CD4-positive, alpha-beta T cell treated with Interleukin-2 at 100 ng/mL for 4 hours (primary cell): ENCODE data around the gene TC2N.
"Not testable (repeated sequence)": the region's sequence is repeated elsewhere in the genome, so short reads cannot be mapped to it uniquely, and the experiment has no call there.

Experiments used
- DNase-seq: peaks from one replicate; pipeline ENCODE4 v3.0.0-alpha.2; 2020; ENCODE audit warnings: low spot score

TC2N gene

DNA sequence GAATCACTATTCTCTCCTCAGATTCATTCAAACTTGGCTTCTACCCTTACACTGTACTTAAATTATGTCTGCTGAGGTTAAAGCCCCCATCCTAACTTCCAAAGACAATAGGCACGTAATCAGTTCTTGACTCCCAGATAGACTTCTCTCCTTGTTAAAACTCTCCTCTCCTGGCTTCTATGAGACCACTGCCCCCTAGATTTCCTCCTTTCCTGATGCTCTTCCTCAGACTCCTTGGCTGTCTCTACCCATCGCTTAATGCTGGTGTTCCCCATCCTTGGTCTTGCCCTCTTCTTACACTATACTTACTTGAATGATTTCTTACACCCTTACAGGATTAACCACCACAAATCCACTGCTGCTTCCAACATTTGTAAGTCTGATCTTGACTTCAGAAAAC lies 32.8 kb downstream of the TC2N start:
- DNase-seq: no peak

DNA sequence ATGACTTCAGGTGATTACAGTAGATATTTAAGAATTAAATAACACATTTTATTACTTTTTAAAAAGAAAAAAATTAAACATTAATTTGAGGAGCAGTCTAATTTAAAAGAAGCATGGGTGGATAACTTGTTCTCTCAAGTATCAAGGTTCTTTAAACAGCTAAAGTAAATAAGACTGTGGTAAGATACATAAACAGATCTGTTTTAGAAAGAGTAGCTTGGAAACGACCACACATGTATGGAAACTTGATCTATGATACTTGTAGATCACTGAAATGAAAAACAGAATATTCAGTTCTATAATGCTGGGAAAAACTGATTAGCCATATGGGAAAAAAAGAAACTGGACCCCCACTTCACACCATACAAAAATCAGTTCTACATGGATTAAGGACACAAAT lies 36.0 kb downstream of the TC2N start:
- no peak for DNase-seq

DNA sequence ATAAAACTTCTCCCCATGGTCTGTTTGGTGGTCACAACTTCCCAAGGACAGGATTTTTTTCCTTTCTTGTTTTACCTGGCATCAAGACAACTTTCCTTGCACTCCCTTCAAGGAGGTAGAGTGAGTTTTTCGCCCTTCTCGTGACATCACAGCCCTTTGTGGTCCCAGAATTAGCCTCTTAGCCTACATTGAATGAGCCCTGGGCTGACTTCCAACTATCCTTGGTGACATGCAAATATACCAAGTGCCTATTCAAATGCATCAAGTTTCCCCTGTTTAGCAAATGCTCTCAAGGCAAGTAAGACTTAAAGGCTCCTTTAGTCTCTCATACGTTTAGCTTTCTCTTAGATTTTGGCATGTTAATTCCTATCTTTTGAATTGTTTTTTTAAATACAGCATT lies 36.6 kb downstream of the TC2N start:
- no peak for DNase-seq

DNA sequence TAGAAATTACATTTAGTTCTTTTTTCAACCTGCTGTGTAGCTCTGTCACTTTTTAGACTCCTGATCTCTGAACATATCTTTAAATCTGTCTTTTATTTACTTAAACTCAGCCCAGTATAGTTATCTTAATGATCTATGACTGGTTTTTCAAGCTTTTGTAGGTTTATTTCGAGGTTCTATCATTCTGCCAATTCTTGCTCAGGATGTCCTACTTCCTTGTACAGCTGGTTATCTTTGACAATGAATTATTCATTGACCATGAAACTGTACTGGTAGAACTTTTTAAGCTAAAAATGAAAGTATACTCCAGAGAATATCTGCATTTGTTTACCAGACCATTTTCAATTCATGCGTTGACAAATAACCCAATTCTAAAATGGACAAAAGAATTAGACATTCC lies 37.8 kb downstream of the TC2N start:
- DNase-seq: no peak

DNA sequence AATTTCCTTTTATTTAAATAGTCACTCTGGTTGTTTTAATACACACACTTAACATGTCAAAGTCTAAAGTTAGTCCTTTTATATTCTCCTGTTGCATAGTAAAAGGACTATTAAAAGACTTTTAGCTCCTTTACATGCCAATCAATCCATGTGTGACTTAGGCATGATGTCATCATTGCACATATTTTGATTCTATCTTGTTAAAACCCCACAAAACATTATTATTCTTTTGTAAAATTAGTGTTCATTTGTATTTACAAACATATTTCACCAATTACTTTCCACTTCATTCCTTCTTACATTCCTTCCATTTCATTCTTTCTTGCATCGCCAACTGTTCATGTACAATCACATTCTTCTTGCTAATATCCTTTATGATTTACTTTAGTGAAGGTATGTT lies 39.6 kb downstream of the TC2N start:
- no peak for DNase-seq

DNA sequence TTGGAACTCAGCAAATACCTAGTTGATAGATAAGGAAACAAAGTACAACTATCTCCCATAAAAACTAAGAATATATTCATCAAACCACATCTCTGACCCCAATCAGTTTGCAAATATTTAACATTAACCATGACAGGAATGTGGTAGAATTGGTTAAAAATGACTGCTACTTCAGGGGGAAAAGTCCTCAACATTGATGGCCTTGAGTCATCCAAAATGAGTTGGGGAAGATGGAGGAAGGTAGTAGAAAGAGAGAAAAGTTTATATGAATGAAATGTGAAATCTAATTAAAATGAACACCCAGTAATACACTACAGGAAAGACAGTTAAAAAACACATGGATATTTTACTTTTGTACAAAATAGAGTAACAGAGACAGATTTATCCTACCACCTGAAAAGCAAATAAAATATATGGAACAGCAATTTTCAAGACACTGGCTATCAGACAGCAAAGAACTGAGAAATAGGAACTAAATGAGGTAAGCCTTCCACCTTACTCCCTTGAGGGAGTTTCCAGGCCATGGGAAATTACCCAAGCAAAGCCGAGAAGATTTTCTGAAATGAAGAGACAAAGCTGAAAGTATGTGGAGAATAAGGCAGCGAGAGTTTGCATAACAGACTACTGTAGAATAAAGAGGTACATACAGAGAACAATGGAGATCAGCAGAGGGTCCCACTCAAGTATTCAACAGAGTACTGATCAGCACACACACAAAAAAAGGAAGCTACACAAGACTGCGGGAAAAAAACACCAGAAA lies 49.6 kb downstream of the TC2N start:
- peak; percentile 30 for DNase-seq

DNA sequence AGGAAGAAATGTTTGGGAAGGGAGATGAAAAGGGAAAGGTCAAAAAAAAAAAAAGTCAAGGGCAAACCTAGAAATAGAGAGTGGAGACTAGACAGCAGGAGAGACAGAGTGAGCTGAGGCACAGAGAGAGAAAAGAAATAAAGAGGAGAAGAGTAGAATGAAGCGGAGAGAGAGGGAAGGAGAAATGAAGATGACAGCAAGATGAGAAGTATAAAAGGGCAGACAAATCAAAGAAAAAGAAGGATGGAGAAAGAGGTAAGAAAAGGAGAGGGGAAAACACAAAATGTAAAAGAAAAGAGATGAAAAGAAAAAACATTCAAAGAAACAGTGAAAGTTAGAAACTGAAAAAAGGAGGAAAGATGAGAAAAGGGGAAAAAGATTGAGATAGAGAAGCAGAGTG lies 53.0 kb downstream of the TC2N start:
- DNase-seq: no peak

DNA sequence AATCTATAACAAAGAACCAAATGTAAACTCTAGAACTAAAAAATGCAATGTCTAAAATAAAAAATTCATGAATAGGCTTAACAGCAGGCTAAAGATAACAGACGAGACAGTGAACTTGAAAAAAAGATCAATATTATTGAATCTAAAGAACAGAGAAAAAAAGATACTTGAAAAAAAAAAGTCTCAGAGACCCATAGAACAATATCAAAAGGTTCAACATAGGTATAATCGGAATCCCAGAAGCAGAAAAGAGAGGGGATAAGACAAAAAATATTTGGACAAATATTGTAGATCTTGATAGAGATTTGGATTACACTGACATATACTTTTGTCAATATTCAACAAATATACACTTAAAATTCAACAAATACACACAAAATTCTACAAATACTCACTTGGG lies 56.6 kb downstream of the TC2N start:
- no peak for DNase-seq

DNA sequence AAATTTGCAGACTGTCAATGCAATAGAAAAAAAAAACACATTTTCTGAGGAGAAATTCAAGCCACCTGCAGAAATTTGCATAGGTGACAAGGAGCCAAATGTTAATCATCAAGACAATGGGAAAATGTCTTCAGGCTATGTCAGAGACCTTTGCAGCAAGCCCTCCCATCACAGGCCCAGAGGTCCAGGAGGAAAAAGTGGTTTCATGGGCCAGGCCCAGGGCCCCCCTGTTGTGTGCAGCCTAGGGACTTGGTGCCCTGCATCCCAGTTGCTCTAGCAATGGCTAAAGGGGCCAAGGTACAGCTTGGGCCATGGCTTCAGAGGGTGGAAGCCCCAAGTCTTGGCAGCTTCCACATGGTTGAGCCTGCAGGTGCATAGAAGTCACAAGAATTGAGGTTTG lies 60.6 kb downstream of the TC2N start:
- no peak for DNase-seq

DNA sequence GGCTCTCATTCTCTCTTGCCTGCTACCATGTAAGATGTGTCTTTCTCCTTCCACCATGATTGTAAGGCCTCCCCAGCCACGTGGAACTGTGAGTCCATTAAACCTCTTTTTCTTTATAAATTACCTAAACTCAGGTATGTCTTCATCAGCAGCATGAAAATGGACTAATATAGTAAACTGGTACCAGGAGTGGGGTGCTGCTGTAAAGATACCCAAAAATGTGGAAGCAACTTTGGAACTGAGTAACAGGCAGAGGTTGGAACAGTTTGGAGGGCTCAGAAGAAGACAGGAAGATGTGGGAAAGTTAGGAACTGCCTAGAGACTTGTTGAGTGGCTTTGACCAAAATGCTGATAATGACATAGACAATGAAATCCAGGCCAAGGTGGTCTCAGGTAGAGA lies 61.2 kb downstream of the TC2N start:
- DNase-seq: not testable (repeated sequence)

DNA sequence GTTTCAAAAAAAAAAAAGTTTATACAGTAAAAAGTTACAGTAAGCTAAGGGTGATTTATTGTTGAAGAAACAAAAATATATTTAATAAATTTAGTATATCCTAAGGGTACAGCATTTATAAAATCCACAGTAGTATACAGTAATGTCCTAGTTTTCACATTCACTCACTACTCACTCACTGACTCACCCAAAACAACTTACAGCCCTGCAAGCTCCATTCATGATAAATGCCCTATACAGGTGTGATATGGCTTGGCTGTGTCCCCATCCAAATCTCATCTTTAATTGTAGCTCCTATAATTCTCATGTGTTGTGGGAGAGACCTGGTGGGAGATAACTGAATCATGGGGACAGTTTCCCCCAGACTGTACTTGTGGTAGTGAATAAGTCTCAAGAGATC lies 61.7 kb downstream of the TC2N start:
- DNase-seq: no peak

DNA sequence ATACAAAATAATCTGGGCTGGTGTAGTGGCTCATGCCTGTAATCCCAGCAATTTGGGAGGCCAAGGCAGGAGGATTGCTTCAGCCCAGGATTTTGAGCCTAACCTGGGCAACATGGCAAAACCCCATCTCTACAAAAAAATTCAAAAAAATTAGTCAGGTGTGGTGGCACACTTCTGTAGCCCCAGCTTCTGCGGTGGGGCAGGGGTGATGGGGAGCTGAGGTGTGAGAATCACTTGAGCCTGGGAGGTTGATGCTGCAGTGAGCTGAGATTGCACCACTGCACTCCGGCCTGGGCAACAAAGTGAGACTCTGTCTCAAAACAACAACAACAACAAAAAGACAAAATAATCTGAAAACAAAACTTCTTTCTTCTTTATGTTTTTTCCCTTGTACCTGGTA lies 66.0 kb downstream of the TC2N start:
- DNase-seq: peak; percentile 7

DNA sequence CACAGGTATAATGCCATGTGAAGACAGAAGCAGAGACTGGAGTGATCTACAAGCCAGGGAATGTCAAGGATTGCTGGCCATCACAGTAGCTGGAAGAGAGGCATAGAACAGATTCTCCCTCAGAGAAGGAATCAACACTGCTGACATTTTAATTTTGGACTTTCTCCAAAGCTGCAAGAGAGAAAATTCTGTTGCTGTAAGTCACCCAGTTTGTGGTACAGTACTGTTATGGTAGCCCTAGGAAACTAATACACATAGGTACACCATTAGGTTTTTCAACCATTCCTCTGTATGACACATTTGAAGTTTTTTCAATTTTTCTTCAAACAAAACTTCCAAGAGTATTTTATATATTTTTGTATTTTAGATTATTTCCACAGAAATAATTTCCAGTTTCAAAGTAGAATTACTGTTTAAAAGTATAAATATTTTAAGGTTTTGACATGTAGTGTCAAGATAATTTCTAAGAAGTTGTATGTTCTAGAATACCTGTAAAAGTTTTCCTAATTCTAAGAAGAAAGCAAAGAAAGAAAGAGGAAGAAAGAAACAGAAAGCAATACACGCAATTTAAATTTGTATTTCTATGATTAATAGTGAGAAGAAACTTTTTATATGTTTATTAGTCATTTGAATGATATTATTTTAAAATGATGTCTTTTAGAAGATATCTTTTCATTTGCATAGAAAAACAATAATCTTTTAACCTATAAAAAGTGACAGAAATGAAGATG lies 70.6 kb downstream of the TC2N start:
- no peak for DNase-seq

DNA sequence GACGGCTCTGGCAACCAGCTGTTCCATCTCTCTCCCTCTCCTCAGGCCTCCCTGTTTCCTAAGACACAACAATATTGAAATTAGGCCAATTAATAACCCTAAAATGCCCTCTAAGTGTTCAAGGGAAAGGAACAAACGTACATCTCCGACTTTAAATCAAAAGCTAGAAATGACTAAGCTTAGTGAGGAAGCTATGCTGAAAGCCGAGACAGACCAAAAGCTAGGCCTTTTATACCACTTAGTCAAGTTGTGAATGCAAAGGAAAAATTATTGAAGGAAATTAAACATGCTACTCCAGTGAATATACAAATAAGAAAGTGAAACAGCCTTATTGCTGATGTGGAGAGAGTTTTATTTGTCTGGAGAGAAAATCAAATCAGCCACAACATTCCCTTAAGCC lies 73.6 kb downstream of the TC2N start:
- no peak for DNase-seq

DNA sequence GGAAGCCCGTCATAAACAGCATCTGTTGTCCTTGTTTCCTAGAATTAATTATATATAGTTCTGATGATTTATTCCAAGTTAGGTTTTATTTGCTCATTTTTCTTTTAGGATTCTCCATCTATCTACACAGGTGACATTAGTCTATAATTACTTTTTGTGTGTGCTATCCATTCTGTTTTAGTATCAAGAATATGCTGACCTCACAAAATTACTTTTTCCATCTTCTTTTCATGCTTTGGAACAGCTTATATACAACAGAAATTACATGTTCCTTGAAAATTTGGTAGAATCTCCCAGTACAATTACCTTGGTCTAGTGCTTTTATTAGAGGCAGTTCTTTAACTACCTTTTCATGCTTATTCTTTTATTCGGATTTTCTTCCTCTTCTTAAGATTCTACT lies 81.1 kb downstream of the TC2N start:
- DNase-seq: no peak

DNA sequence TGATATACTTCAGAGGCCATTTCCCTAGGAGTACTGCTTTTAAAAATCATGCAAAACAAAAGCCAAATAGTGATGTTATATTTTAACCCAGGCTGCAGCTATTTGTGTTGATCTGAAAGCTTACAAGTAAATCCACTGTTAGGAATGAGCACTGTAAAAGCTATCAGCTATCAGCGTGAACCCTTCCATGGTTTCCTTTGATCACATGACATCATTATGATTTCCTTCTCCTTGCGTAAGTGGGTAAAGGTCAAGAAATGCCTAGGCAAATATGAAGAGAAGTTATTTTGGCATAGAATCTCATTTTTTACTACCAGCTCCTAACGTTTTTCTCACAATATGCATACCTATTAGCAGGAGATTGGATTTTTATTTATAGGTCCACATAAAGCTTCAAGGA lies 86.9 kb downstream of the TC2N start:
- no peak for DNase-seq

DNA sequence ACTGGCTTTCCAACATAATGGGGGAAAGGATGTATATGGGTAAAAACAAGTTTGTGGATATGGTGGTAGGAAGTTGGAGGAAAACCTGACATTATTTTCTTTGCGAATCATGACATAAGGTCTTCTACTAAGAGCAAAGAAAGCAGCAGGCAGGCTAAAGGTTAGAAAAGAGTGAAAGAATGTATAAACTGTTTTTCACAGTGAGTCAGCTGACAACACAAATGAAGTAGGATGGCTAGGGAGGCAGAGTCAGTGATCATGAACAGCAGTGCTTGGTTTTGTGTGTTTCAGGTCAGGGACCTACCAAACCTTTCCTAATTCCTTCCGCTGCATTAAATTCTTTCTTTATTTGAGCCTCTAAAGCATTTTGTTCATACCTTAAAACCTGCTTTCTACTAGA lies 89.1 kb downstream of the TC2N start:
- no peak for DNase-seq

DNA sequence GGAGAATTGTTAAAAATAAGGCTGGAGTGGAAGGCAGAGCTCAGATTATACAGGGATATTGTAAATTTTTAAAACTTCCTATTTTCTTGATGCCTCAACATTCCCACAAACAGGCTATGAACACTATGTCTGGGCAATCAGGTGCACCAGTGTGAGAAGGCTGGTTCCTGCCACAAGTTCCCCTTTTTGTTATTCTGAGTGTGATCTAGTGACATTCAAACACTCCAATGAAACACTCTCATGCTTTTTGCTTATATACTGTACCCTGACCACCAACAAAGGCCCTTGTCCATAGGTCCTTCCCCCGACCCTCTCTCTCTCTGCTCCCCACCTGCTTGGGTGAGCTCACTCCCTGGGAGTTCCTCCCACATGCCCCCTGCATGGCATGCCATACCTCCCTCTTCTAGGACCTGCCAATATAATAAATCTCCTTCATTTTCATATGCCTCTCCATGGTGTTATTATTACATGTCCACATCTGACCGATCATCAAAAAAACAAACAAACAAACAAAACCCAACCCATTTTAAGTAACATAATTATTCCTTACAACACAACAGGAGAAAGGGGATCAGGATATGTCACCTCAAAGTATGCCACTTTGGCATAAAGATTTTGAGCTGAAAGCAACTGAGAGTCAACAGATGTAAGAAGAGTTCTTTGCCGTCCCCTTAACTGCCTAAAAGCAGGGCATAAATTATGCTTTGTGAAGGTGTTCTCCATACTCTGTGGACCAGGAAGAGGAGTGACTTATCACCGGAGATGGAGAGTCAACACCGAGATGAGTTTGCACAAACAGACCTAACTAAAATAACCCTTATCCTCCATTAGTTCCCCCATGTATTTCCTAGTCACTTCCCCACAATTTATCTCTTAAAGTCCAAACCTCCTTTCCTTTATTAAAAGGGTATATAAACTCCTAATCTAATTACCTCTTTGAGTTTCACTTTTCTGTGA lies 92.9 kb downstream of the TC2N start:
- DNase-seq: no peak

DNA sequence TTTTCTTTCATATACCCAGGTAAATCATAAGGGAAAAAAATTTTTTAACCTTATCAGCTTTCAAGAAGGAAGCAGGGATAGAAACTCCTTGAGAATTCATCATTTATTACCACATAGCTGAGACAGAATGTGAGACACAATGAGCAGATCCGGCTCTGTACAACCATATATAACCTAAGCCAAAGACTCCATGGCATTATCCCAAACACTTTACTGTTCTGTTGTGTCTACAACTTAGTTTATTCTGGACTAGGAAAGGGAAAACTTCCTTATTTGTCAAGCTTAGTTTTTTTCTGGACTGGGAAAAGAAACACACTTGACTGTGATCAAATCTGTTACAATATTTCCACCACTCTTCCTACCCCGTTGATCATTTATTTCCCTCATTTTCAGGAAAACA lies 97.2 kb downstream of the TC2N start:
- DNase-seq: no peak

DNA sequence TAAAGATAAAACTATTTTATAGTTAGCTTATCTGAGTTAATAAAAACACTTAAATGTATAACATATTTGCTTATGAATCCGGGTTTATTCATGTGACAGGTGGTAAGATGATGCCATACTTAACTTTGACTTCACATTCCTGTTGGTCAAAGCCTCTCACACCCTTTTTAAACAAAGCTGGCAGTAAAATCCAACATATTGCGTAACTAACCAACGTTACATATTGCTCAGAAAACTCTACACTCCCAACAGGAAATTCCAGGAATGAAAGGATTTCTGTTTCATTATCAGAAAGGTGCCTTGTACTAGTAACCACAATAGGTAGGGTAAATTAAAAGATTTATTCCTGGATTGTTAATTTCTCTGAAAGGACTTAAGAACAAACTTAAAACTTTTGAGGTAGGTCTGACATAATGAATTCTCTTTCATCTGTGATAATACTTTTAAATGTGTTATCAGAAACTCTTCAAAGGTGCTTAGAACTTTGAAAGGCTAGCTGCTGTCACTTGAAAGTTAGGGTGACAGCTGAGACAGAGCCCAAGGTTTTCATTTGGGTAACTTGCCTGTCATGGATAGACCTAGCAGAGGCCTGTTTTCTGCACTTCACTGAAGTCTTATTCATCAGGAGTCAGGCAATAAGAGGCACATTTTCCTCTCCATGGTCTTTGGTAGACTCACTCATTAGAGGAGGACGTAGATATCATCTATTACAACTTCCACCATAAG lies 111.6 kb downstream of the TC2N start:
- DNase-seq: no peak

DNA sequence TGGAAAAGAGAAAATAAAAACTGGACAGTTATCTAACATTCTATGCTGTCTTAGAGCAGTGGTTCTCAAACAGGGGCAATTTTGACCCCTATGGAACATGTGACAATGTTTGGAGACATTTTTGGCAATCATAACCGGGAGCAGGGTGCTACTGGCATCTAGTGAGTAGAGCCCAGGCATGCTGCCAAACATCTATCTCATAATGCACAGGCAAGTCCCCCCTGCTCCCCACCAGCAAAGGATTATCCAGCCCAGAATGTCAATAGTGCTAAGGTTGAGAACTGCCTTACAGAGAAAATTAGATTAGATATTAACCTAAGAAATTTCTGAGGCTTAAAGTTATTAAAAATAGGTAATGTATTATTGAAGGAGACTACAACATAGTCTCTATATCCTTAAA lies 112.5 kb downstream of the TC2N start:
- no peak for DNase-seq

DNA sequence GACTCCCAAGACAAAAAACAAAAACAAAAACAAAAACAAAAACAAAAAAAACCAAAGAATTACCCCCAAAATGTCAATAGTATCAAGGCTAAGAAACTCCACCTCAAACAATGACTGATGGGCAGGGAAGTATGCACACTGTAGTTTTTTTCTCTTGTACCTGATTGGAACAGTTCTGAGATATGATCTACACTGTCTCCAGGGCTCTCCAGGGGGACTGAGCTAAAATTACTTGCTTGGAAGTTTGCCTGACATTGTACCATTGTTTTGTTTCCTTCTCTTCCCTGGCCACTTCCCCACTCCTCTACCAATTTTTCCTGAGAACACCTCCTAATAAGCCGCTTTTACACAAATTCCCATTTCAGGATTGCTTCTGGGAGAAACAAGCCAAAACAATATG lies 113.2 kb downstream of the TC2N start:
- DNase-seq: no peak
